GM06990 (cell line): ENCODE measurements around the gene GPR171.

Experiments used
- DNase-seq: peaks from one replicate; pipeline ENCODE4 v3.0.0-alpha.2; 2011; ENCODE audit not compliant: insufficient read length; ENCODE audit errors: extremely low read depth
- H3K27me3 ChIP-seq: replicated peaks from 2 replicates; pipeline ENCODE4 v1.6.0; 2011; ENCODE audit warnings: low read length; ENCODE audit not compliant: control insufficient read depth, insufficient read depth
- H3K36me3 ChIP-seq: 2 replicates; pipeline ENCODE4 v1.5.1; 2011; ENCODE audit warnings: low read length; ENCODE audit not compliant: control insufficient read depth, insufficient read depth
- H3K4me3 ChIP-seq: replicated peaks from 2 replicates; pipeline ENCODE4 v1.5.1; 2011; ENCODE audit warnings: low read depth, mild to moderate bottlenecking, control low read depth, low read length
- TF ChIP-seq, protein P1 (sequence below): IDR thresholded peaks from 2 replicates; pipeline ENCODE4 v1.5.1; 2011; ENCODE audit warnings: low read length, control low read depth, mild to moderate bottlenecking, inconsistent platforms; ENCODE audit not compliant: insufficient read depth, poor library complexity, severe bottlenecking

Gene GPR171

GRCh38 chr3:151169262-151169947 is 33.6 kb downstream of the GPR171 start:
- Histone ChIP-seq H3K4me3 (no peak overlapping the region), H3K27me3 (no peaks in the 10 kb centered on the region; the same call in 1 of the 2 replicates), H3K36me3 (no peaks in the 10 kb centered on the region)
- DNase-seq: no peak
- TF ChIP-seq, protein P1, sequence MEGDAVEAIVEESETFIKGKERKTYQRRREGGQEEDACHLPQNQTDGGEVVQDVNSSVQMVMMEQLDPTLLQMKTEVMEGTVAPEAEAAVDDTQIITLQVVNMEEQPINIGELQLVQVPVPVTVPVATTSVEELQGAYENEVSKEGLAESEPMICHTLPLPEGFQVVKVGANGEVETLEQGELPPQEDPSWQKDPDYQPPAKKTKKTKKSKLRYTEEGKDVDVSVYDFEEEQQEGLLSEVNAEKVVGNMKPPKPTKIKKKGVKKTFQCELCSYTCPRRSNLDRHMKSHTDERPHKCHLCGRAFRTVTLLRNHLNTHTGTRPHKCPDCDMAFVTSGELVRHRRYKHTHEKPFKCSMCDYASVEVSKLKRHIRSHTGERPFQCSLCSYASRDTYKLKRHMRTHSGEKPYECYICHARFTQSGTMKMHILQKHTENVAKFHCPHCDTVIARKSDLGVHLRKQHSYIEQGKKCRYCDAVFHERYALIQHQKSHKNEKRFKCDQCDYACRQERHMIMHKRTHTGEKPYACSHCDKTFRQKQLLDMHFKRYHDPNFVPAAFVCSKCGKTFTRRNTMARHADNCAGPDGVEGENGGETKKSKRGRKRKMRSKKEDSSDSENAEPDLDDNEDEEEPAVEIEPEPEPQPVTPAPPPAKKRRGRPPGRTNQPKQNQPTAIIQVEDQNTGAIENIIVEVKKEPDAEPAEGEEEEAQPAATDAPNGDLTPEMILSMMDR: no peak

DNA sequence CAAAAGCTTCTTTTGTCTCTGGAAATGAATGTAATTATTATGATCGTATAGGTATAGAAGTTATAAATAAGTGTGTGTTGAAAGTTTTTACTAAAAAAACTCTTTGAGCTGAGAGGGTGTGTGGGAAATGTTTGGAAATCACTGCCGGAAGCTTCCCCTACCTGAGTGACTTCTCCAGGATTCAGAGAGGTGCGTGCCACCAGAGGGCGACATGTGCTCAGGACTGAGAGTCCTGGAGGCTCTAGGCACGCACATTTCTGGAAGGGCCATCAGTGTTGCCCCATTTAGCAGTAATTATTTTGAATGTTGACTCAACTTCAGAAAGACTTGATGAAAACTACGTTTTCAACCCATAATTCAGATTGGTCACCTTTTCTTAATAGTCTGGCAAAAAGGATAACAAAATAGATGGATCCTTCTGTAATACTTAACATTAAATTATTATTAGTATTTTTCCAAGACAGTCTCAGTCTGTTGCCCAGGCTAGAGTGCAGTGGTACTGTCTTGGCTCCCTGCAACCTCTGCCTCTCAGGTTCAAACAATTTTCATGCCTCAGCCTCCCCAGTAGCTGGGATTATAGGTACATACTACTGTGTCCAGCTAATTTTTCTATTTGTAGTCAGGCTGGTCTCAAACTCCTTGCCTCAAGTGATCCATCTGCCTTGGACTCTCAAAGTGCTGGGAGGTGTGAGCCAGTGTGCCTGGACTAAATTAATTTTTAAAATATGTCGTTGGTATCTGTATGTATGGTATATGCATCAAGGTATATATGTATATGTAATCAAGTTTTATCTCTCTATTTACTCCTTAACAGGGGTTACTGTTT is 34.5 kb downstream of the GPR171 start:
- Histone ChIP-seq H3K4me3 (no peak overlapping the region), H3K27me3 (no peaks in the 10 kb centered on the region; the same call in 1 of the 2 replicates), H3K36me3 (no peaks in the 10 kb centered on the region)
- DNase-seq: no peak
- TF ChIP-seq, protein P1: peak; percentile 86

GRCh38 chr3:151166161-151166560 is 36.9 kb downstream of the GPR171 start:
- DNase-seq: no peak
- no peaks in the 10 kb centered on the region for H3K36me3 ChIP-seq

GRCh38 chr3:151165226-151165625 is 37.8 kb downstream of the GPR171 start:
- TF ChIP-seq, protein P1: no peak
- no peaks in the 10 kb centered on the region; the same call in 1 of the 2 replicates for H3K27me3 ChIP-seq
- no peak for DNase-seq
- H3K36me3 ChIP-seq: no peaks in the 10 kb centered on the region
- H3K4me3 ChIP-seq: no peak overlapping the region

More at GRCh38 chr3:151166161-151166560, 36.9 kb downstream of the GPR171 start:
- H3K27me3 ChIP-seq: no peaks in the 10 kb centered on the region; the same call in 1 of the 2 replicates
- TF ChIP-seq, protein P1: no peak
- H3K4me3 ChIP-seq: no peak overlapping the region

GRCh38 chr3:151159806-151160205 is 43.2 kb downstream of the GPR171 start:
- Histone ChIP-seq H3K36me3 (no peaks in the 10 kb centered on the region), H3K4me3 (no peak overlapping the region), H3K27me3 (no peaks in the 10 kb centered on the region)
- no peak for DNase-seq
- TF ChIP-seq, protein P1: no peak
